ENCODE data around the gene RPS6KB2.

DNA sequence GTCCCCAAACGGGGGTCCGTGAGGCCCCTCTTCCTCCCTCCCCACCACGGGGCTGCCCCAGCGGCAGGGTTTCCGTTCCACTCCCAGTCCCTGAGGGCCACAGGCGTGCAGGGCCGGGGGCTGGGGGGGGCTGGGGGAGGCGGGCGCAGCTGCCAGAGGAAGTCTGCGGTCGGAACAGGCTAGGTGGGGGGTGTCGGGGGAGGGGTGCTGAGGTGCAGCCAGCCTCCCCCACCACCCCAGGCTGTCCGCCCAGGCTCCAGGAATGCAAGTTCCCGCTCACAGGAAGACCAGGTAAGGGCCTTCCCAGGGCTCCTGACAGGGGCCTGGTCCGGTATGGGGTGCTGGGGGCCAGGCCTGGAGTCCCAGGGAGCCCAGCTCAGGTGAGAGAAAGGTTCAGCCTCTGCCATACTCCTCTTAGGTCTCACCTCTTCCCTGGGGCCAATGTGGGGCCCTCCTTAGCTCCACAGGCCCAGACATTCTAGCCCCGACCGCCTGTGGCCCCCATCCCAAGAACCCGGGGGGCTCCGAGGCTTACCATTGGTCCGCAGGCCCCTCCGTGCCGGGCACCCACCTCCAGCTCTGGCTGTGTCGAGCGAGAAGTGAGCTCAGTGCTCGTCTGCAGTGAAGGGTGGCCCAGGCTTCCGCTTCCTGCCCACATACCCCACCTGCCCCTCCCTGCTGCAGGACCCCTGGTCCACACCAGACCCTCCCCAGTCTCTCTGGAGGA lies 9.0 kb downstream of the RPS6KB2 start, which contains the start of gene PTPRCAP:
- TF ChIP-seq MXI1 (IDR thresholded peaks at IDR 0.05; ENCODE audit: low read depth, low read length) (0 out of 2 replicates have a peak, but pooled peaks have one; percentile 19), ZNF384 (IDR thresholded peaks at IDR 0.05; ENCODE audit: borderline replicate concordance, low read depth, low read length) (no peak), HCFC1 (IDR thresholded peaks at IDR 0.05; ENCODE audit: low read length) (no peak)
- TF ChIP-seq, protein P1, sequence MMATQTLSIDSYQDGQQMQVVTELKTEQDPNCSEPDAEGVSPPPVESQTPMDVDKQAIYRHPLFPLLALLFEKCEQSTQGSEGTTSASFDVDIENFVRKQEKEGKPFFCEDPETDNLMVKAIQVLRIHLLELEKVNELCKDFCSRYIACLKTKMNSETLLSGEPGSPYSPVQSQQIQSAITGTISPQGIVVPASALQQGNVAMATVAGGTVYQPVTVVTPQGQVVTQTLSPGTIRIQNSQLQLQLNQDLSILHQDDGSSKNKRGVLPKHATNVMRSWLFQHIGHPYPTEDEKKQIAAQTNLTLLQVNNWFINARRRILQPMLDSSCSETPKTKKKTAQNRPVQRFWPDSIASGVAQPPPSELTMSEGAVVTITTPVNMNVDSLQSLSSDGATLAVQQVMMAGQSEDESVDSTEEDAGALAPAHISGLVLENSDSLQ (IDR thresholded peaks at IDR 0.05): no peak; the same call in 1 of the 2 replicates
- TF ChIP-seq, protein P2, sequence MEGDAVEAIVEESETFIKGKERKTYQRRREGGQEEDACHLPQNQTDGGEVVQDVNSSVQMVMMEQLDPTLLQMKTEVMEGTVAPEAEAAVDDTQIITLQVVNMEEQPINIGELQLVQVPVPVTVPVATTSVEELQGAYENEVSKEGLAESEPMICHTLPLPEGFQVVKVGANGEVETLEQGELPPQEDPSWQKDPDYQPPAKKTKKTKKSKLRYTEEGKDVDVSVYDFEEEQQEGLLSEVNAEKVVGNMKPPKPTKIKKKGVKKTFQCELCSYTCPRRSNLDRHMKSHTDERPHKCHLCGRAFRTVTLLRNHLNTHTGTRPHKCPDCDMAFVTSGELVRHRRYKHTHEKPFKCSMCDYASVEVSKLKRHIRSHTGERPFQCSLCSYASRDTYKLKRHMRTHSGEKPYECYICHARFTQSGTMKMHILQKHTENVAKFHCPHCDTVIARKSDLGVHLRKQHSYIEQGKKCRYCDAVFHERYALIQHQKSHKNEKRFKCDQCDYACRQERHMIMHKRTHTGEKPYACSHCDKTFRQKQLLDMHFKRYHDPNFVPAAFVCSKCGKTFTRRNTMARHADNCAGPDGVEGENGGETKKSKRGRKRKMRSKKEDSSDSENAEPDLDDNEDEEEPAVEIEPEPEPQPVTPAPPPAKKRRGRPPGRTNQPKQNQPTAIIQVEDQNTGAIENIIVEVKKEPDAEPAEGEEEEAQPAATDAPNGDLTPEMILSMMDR (IDR thresholded peaks at IDR 0.05 in 2 of 3, conservative IDR thresholded peaks at IDR 0.05 in 1 of 3; ENCODE audit: control insufficient read depth in 2 of 3, extremely low read depth in 1 of 3, insufficient read depth in 1 of 3, low read depth in 3 of 3, low read length in 3 of 3): no peak
